Breast epithelium (tissue), 3 donors: ENCODE measurements around the gene ARFIP1.

ENCODE experiments used
- POLR2A ChIP-seq: fragments of 450-650 bp; IDR thresholded peaks from one replicate; pipeline ENCODE4 v1.6.1; 2016; ENCODE audit warnings: antibody characterized with exemption, mild to moderate bottlenecking, moderate library complexity
- POLR2AphosphoS5 ChIP-seq, 3 donors: sonication (generic); formaldehyde crosslinking; IDR thresholded peaks; one replicate each; pipeline ENCODE4 v1.6.1; 2017; ENCODE audit warnings: antibody characterized with exemption in 3 of 3
- TF ChIP-seq, protein P1 (sequence below), 3 donors: fragments of 450-650 bp; IDR thresholded peaks; one replicate each; pipeline ENCODE4 v1.5.1; 2016 to 2017; ENCODE audit warnings: antibody characterized with exemption in 3 of 3, mild to moderate bottlenecking in 3 of 3, moderate library complexity in 3 of 3

DNA sequence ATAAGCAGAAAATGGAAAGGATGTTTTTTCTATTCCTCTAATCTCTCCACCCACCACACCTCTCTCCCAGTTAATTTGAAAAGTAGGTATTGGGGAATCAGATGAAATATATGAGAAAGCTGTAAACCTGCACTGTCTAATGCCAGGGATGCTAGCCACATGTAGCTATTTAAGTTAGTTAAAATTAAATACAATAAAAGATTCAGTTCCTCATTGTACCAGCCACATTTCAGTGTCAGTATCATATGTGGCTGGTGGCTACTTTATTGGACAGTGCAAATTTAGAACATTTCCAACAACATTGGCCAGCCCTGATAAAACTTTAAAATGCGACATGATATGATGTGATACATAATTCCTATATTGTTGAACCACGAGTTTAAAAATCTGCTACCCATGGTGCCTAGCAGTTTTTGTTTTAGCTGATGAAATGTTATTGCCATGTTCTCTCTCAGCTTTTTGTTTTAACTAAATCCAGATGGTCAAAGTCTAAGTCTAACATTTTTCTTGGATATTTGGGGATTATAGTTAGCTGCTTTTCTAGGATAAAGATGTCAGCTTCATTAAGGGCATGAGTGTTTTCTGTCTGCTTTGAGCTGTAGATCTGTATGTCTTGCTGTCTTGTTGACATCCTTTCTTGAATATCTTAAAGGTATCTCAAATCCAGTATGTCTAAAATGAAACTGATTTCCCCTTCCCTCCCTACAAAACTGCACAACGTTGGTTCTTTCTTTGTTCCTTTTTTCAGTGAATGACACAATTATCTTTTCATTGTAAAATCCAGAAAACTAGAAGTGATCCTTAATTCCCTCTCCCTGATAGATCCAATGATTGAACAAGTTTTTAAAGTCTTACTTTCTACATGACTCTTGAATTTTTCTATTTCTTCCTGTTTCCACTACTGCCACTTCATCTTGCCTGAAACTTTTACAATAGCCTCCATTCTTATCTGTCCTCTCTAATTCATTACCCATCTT lies 6.2 kb downstream of the ARFIP1 start:
- TF ChIP-seq, protein P1, sequence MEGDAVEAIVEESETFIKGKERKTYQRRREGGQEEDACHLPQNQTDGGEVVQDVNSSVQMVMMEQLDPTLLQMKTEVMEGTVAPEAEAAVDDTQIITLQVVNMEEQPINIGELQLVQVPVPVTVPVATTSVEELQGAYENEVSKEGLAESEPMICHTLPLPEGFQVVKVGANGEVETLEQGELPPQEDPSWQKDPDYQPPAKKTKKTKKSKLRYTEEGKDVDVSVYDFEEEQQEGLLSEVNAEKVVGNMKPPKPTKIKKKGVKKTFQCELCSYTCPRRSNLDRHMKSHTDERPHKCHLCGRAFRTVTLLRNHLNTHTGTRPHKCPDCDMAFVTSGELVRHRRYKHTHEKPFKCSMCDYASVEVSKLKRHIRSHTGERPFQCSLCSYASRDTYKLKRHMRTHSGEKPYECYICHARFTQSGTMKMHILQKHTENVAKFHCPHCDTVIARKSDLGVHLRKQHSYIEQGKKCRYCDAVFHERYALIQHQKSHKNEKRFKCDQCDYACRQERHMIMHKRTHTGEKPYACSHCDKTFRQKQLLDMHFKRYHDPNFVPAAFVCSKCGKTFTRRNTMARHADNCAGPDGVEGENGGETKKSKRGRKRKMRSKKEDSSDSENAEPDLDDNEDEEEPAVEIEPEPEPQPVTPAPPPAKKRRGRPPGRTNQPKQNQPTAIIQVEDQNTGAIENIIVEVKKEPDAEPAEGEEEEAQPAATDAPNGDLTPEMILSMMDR (IDR thresholded peaks at IDR 0.05), result no peak
- TF ChIP-seq POLR2A (no peak), POLR2AphosphoS5 (IDR thresholded peaks at IDR 0.05) (no peak)
